ENCODE data around the gene ASPN.

Gene ASPN

DNA sequence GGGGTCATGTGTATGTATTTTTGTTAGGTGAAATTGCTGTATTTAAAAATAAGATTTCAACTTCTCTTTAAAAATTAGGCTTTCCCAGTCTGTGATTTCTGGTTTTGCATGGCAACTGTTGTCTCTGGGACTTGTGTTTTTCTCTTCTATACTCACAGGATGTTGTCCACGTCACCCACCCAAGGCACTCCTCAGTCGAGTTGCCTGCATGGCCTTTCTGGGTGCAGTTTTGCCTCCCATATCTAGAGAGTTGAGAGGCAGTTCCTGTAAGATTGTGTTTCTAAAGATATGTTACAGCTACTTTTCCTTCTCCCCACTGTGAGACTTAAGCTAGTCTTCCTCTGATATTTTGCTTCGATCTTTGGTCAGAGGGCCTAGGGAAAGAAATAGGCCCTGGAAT lies 2.3 kb upstream of the ASPN start:
- no peak overlapping the region for H3K4me2 ChIP-seq (ENCODE audit: low read depth, low read length, poor library complexity, severe bottlenecking)
- no peaks in the 10 kb centered on the region for H3K9me2 ChIP-seq (replicated peaks; ENCODE audit: low read depth, low read length)
- peaks cover 22% of the 10 kb centered on the region for H3K4me1 ChIP-seq (ENCODE audit: insufficient read depth, low read length, poor library complexity, severe bottlenecking)
- TF ChIP-seq, protein P1, sequence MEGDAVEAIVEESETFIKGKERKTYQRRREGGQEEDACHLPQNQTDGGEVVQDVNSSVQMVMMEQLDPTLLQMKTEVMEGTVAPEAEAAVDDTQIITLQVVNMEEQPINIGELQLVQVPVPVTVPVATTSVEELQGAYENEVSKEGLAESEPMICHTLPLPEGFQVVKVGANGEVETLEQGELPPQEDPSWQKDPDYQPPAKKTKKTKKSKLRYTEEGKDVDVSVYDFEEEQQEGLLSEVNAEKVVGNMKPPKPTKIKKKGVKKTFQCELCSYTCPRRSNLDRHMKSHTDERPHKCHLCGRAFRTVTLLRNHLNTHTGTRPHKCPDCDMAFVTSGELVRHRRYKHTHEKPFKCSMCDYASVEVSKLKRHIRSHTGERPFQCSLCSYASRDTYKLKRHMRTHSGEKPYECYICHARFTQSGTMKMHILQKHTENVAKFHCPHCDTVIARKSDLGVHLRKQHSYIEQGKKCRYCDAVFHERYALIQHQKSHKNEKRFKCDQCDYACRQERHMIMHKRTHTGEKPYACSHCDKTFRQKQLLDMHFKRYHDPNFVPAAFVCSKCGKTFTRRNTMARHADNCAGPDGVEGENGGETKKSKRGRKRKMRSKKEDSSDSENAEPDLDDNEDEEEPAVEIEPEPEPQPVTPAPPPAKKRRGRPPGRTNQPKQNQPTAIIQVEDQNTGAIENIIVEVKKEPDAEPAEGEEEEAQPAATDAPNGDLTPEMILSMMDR (conservative IDR thresholded peaks at IDR 0.05; ENCODE audit: low read length), result no peak
- TF ChIP-seq EZH2phosphoT487 (IDR thresholded peaks at IDR 0.05; ENCODE audit: borderline replicate concordance), result no peak
- no peaks in the 10 kb centered on the region for H3F3A ChIP-seq (ENCODE audit: low read depth)
- H3K79me2 ChIP-seq (ENCODE audit: insufficient read depth, low read length), result no peaks in the 10 kb centered on the region
- no peak overlapping the region for H3K9ac ChIP-seq (ENCODE audit: low read depth, low read length, poor library complexity, severe bottlenecking)
- no peaks in the 10 kb centered on the region for H3K27me3 ChIP-seq (ENCODE audit: insufficient read depth, low read length, poor library complexity, severe bottlenecking)
- no peaks in the 10 kb centered on the region for H4K20me1 ChIP-seq (ENCODE audit: insufficient read depth, low read length, poor library complexity, severe bottlenecking)
- H3K36me3 ChIP-seq (ENCODE audit: insufficient read depth, low read length), result no peaks in the 10 kb centered on the region
- H2AFZ ChIP-seq (ENCODE audit: low read length), result no peak overlapping the region
- no peak overlapping the region for H3K4me3 ChIP-seq (ENCODE audit: low read length, poor library complexity, severe bottlenecking)
- H3K9me3 ChIP-seq (ENCODE audit: insufficient read depth, low read depth, low read length), result no peaks in the 10 kb centered on the region

DNA sequence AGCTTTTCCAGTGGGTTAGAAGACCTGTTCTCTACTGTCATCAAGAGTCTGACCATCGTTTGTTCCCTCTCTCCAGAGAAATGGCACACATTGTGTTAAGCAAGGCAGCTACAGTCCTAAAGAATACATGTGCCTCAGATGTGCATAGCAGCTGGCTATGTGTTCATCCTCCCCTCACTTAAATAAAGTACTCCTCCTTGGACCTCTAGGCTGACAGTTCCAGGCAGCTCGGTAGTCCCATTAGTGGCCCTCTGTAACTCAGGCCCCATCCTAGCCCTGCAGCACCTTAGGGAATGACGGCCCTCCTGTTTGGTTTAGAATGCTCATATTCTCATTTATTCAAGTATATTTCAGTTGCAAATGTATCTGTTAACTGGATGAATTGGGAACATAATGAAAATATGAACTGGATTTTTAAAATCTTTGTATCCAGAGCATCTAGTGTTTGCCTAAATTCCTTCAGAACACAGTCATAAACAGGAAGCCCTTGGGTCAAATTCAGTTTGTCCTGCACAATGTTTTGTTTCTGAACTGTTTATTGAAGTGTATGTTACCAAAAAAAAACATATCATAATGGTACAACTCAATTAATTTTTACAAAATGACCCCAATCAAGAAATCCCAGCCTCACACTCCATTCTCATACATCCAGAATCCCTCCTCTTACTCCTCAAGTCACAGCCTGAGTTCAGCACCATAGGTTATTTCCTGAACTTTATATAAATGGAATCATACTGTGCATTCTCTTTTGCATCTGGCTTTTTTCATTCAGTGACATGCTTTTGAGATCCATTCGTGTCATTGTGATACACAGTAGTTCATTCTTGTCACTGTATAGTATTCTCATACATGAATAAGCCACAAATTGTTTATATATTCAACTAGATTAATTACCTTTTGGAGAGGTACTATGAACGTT lies 1.6 kb upstream of the ASPN start:
- no peak overlapping the region for H3K9ac ChIP-seq (ENCODE audit: low read depth, low read length, poor library complexity, severe bottlenecking)
- H3K9me2 ChIP-seq (replicated peaks; ENCODE audit: low read depth, low read length), result no peaks in the 10 kb centered on the region
- no peaks in the 10 kb centered on the region for H3K36me3 ChIP-seq (ENCODE audit: insufficient read depth, low read length)
- TF ChIP-seq EZH2phosphoT487 (IDR thresholded peaks at IDR 0.05; ENCODE audit: borderline replicate concordance), result no peak
- TF ChIP-seq, protein P1 (conservative IDR thresholded peaks at IDR 0.05; ENCODE audit: low read length), result no peak
- H3K79me2 ChIP-seq (ENCODE audit: insufficient read depth, low read length), result no peaks in the 10 kb centered on the region
- H3K4me2 ChIP-seq (ENCODE audit: low read depth, low read length, poor library complexity, severe bottlenecking), result no peak overlapping the region
- H3K4me3 ChIP-seq (ENCODE audit: low read length, poor library complexity, severe bottlenecking), result no peak overlapping the region
- no peaks in the 10 kb centered on the region for H3F3A ChIP-seq (ENCODE audit: low read depth)
- no peak overlapping the region for H2AFZ ChIP-seq (ENCODE audit: low read length)
- H4K20me1 ChIP-seq (ENCODE audit: insufficient read depth, low read length, poor library complexity, severe bottlenecking), result no peaks in the 10 kb centered on the region
- no peaks in the 10 kb centered on the region for H3K27me3 ChIP-seq (ENCODE audit: insufficient read depth, low read length, poor library complexity, severe bottlenecking)
- H3K4me1 ChIP-seq (ENCODE audit: insufficient read depth, low read length, poor library complexity, severe bottlenecking), result peaks cover 16% of the 10 kb centered on the region
- H3K9me3 ChIP-seq (ENCODE audit: insufficient read depth, low read depth, low read length), result no peaks in the 10 kb centered on the region

DNA sequence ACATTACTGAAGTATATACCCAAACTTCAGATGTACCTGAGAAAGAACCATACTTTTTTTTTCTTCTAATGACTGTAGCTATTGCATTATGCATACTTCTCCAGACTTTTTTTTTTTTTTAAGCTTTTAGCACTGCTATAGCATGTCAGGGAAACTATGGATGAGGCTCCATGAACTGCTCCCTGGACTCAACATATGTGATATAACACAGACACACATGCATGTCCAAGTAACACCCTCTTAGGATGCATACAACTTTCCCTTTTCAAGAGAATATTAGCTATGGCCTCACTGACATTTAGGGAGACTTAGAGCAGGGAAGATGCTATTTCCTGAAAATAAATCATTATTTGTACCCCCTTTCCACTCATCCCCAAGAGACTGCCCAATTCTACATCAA lies 499 bp upstream of the ASPN start:
- Histone ChIP-seq H4K20me1 (ENCODE audit: insufficient read depth, low read length, poor library complexity, severe bottlenecking) (no peaks in the 10 kb centered on the region), H3K9ac (ENCODE audit: low read depth, low read length, poor library complexity, severe bottlenecking) (no peak overlapping the region), H3K79me2 (ENCODE audit: insufficient read depth, low read length) (no peaks in the 10 kb centered on the region), H3K36me3 (ENCODE audit: insufficient read depth, low read length) (no peaks in the 10 kb centered on the region), H3K4me1 (ENCODE audit: insufficient read depth, low read length, poor library complexity, severe bottlenecking) (peaks cover 16% of the 10 kb centered on the region), H3K4me3 (ENCODE audit: low read length, poor library complexity, severe bottlenecking) (no peak overlapping the region), H3K9me2 (replicated peaks; ENCODE audit: low read depth, low read length) (no peaks in the 10 kb centered on the region), H3K9me3 (ENCODE audit: insufficient read depth, low read depth, low read length) (no peaks in the 10 kb centered on the region), H3K27me3 (ENCODE audit: insufficient read depth, low read length, poor library complexity, severe bottlenecking) (no peaks in the 10 kb centered on the region), H2AFZ (ENCODE audit: low read length) (no peak overlapping the region), H3F3A (ENCODE audit: low read depth) (no peaks in the 10 kb centered on the region), H3K4me2 (ENCODE audit: low read depth, low read length, poor library complexity, severe bottlenecking) (no peak overlapping the region)
- TF ChIP-seq EZH2phosphoT487 (IDR thresholded peaks at IDR 0.05; ENCODE audit: borderline replicate concordance), result no peak
- TF ChIP-seq, protein P1 (conservative IDR thresholded peaks at IDR 0.05; ENCODE audit: low read length), result no peak

Measured in Loucy (cell line).